Fibroblast of lung (primary cell): ENCODE results near the gene CHCHD6.

ENCODE experiments used
- EZH2 ChIP-seq: IDR thresholded peaks from 2 replicates; pipeline ENCODE4 v1.5.1; 2012; ENCODE audit warnings: low read length, control low read depth, mild to moderate bottlenecking; ENCODE audit errors: missing control alignments
- TF ChIP-seq, protein P1 (sequence below), 2 donors: IDR thresholded peaks in 1 of 2; conservative IDR thresholded peaks in 1 of 2; 1 replicate in 1 of 2; 2 replicates in 1 of 2; pipeline ENCODE4 v1.5.1; 2011 to 2012; ENCODE audit warnings: low read length in 2 of 2, control low read depth in 1 of 2, inconsistent platforms in 1 of 2, low read depth in 1 of 2, mild to moderate bottlenecking in 1 of 2

DNA sequence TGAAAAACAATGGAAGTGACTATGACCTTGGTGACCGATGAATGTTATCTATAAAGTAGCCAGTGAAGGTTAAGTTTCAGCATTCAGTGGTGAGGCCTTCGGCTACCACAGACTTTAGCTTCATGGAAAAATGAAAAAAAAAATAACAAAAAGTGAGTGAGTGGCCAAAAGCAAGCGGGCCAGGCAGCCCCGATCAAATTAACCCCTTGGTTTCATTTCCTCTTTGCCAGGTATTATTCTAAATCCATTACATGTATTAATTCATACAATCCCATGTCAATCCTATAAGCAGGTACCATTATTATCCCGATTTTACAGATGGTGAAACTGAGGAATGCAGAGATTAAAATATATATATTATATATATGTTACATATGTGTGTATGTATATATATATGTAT is 21.0 kb upstream of the CHCHD6 start:
- TF ChIP-seq, protein P1, sequence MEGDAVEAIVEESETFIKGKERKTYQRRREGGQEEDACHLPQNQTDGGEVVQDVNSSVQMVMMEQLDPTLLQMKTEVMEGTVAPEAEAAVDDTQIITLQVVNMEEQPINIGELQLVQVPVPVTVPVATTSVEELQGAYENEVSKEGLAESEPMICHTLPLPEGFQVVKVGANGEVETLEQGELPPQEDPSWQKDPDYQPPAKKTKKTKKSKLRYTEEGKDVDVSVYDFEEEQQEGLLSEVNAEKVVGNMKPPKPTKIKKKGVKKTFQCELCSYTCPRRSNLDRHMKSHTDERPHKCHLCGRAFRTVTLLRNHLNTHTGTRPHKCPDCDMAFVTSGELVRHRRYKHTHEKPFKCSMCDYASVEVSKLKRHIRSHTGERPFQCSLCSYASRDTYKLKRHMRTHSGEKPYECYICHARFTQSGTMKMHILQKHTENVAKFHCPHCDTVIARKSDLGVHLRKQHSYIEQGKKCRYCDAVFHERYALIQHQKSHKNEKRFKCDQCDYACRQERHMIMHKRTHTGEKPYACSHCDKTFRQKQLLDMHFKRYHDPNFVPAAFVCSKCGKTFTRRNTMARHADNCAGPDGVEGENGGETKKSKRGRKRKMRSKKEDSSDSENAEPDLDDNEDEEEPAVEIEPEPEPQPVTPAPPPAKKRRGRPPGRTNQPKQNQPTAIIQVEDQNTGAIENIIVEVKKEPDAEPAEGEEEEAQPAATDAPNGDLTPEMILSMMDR (conservative IDR thresholded peaks at IDR 0.05 in 1 of 2, IDR thresholded peaks at IDR 0.05 in 1 of 2; ENCODE audit: low read depth in 1 of 2, low read length in 2 of 2), result no peak
- no peak for TF ChIP-seq EZH2
